Ovary (tissue), 3 donors: ENCODE measurements around the gene WDR86.

Experiments
- EP300 ChIP-seq: sonication (generic); formaldehyde crosslinking; IDR thresholded peaks from one replicate; pipeline ENCODE4 v1.6.1; 2017; ENCODE audit warnings: antibody characterized with exemption
- POLR2A ChIP-seq: fragments of 450-650 bp; IDR thresholded peaks from one replicate; pipeline ENCODE4 v1.6.1; 2017; ENCODE audit warnings: antibody characterized with exemption, mild to moderate bottlenecking, moderate library complexity
- TF ChIP-seq, protein P1 (sequence below), 3 donors: fragments of 450-650 bp in 2 of 3; fragments of 200-600 bp in 1 of 3; IDR thresholded peaks; one replicate each; pipeline versions ENCODE4 v1.5.1 to v1.8.0; 2016 to 2022; ENCODE audit warnings: antibody characterized with exemption in 3 of 3, mild to moderate bottlenecking in 1 of 3
- donor health status: DM: no; HTN: no; CAD: no.

DNA sequence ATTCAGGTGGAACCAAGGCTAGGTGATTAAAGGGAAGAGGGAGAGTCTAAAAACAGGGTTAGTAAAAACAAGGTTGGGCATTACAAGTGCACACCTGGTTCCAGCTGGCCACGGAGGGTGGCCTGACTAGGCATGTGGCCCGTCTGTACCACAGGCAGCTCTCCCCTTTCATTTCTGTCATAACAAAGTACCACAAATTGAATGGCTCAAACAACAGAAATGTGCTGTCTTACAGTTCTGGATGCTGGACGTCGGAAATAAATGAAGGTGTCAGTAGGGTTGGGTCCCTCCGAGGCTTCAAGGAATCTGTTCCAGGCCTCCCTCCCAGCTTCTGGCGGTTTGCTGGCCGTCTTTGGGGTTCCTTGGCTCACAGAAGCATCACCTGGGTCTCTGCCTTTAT is 13.4 kb upstream of the WDR86 start:
- TF ChIP-seq, protein P1, sequence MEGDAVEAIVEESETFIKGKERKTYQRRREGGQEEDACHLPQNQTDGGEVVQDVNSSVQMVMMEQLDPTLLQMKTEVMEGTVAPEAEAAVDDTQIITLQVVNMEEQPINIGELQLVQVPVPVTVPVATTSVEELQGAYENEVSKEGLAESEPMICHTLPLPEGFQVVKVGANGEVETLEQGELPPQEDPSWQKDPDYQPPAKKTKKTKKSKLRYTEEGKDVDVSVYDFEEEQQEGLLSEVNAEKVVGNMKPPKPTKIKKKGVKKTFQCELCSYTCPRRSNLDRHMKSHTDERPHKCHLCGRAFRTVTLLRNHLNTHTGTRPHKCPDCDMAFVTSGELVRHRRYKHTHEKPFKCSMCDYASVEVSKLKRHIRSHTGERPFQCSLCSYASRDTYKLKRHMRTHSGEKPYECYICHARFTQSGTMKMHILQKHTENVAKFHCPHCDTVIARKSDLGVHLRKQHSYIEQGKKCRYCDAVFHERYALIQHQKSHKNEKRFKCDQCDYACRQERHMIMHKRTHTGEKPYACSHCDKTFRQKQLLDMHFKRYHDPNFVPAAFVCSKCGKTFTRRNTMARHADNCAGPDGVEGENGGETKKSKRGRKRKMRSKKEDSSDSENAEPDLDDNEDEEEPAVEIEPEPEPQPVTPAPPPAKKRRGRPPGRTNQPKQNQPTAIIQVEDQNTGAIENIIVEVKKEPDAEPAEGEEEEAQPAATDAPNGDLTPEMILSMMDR (IDR thresholded peaks at IDR 0.05), result no peak
- no peak for TF ChIP-seq POLR2A
- no peak for TF ChIP-seq EP300
